Fibroblast of lung (primary cell): ENCODE data around the gene EYS.

ENCODE experiments used
- CTCF ChIP-seq, 2 donors: IDR thresholded peaks in 1 of 2; conservative IDR thresholded peaks in 1 of 2; 1 replicate in 1 of 2; 2 replicates in 1 of 2; pipeline ENCODE4 v1.5.1; 2011 to 2012; ENCODE audit warnings: low read length in 2 of 2, control low read depth in 1 of 2, inconsistent platforms in 1 of 2, low read depth in 1 of 2, mild to moderate bottlenecking in 1 of 2
- EZH2 ChIP-seq: IDR thresholded peaks from 2 replicates; pipeline ENCODE4 v1.5.1; 2012; ENCODE audit warnings: low read length, control low read depth, mild to moderate bottlenecking; ENCODE audit errors: missing control alignments

GRCh38 chr6:63999613-64000012 lies 1707.4 kb downstream of the EYS start:
- no peak for TF ChIP-seq CTCF (conservative IDR thresholded peaks at IDR 0.05 in 1 of 2, IDR thresholded peaks at IDR 0.05 in 1 of 2; ENCODE audit: low read depth in 1 of 2, low read length in 2 of 2)
- no peak for TF ChIP-seq EZH2
